GM23338 (cell line): ENCODE measurements around the gene DDA1. TPM values are rescaled to one million over a fixed set of nuclear protein-coding genes. Genes with fewer than 3 reads are reported as not detected.

Source experiments
- ATAC-seq: fragments of 200-7000 bp; cut with Tn5 transposase; 3 replicates; pipeline ENCODE4 v1.9.1; 2020
- DNase-seq: peaks from one replicate; pipeline ENCODE4 v3.0.0-alpha.2; 2015; ENCODE audit warnings: low spot score
- H2AFZ ChIP-seq: fragments of 200-600 bp; sonication (generic); 2 replicates; pipeline ENCODE4 v1.8.0; 2016; ENCODE audit warnings: antibody characterized with exemption, mild to moderate bottlenecking, moderate library complexity
- H3F3A ChIP-seq: fragments of 200-600 bp; sonication (generic); replicated peaks from 2 replicates; pipeline ENCODE4 v1.8.0; 2017; ENCODE audit warnings: antibody characterized with exemption, mixed run types, low read depth
- H3K27ac ChIP-seq: fragments of 200-600 bp; sonication (generic); 2 replicates; pipeline ENCODE4 v1.6.1; 2016; ENCODE audit warnings: low read depth
- H3K27me3 ChIP-seq: fragments of 200-600 bp; sonication (generic); 2 replicates; pipeline ENCODE4 v1.8.0; 2016; ENCODE audit warnings: mild to moderate bottlenecking, mixed run types, moderate library complexity; ENCODE audit not compliant: insufficient read depth
- H3K36me3 ChIP-seq: fragments of 200-600 bp; sonication (generic); 2 replicates; pipeline ENCODE4 v1.8.0; 2016; ENCODE audit warnings: mild to moderate bottlenecking; ENCODE audit not compliant: insufficient read depth
- H3K4me1 ChIP-seq: fragments of 200-600 bp; sonication (generic); 2 replicates; pipeline ENCODE4 v1.8.0; 2016; ENCODE audit warnings: mild to moderate bottlenecking, moderate library complexity; ENCODE audit not compliant: insufficient read depth
- H3K4me2 ChIP-seq: fragments of 200-600 bp; sonication (generic); 2 replicates; pipeline ENCODE4 v1.7.1; 2017; ENCODE audit warnings: mixed run types
- H3K4me3 ChIP-seq: fragments of 200-600 bp; sonication (generic); 2 replicates; pipeline ENCODE4 v1.6.1; 2016; ENCODE audit warnings: mixed run types
- H3K79me2 ChIP-seq: fragments of 200-600 bp; sonication (generic); replicated peaks from 2 replicates; pipeline ENCODE4 v1.8.0; 2017; ENCODE audit warnings: mild to moderate bottlenecking; ENCODE audit not compliant: insufficient read depth
- H3K9me2 ChIP-seq: fragments of 200-600 bp; sonication (generic); 2 replicates; pipeline ENCODE4 v1.8.0; 2017; ENCODE audit not compliant: insufficient read depth
- H4K20me1 ChIP-seq: fragments of 200-600 bp; sonication (generic); replicated peaks from 2 replicates; pipeline ENCODE4 v1.8.0; 2017; ENCODE audit warnings: mild to moderate bottlenecking; ENCODE audit not compliant: insufficient read depth
- H3K27ac Mint-ChIP-seq: 2 replicates; pipeline ENCODE4 v1.8.0; 2020; ENCODE audit warnings: inconsistent platforms, mild to moderate bottlenecking, moderate library complexity, mixed read lengths
- H3K27me3 Mint-ChIP-seq: 3 replicates; pipeline ENCODE4 v1.8.0; 2022; ENCODE audit warnings: low read depth, mild to moderate bottlenecking, moderate library complexity, mixed read lengths, inconsistent platforms; ENCODE audit not compliant: insufficient read depth, poor library complexity
- H3K36me3 Mint-ChIP-seq: 3 replicates; pipeline ENCODE4 v1.8.0; 2021; ENCODE audit warnings: low read depth, mild to moderate bottlenecking, inconsistent platforms, moderate library complexity, mixed read lengths
- H3K4me1 Mint-ChIP-seq: 3 replicates; pipeline ENCODE4 v1.8.0; 2020; ENCODE audit warnings: mild to moderate bottlenecking, inconsistent platforms, mixed read lengths
- H3K4me3 Mint-ChIP-seq: 3 replicates; pipeline ENCODE4 v1.8.0; 2021; ENCODE audit warnings: moderate library complexity, mild to moderate bottlenecking, inconsistent platforms, mixed read lengths
- H3K9me3 Mint-ChIP-seq: 3 replicates; pipeline ENCODE4 v1.8.0; 2020; ENCODE audit warnings: moderate library complexity, mild to moderate bottlenecking, inconsistent platforms, mixed read lengths
- CREB1 ChIP-seq: fragments of 250-450 bp; sonication (Bioruptor Pico); IDR thresholded peaks from 2 replicates; pipeline ENCODE4 v1.5.0; 2020; ENCODE audit warnings: low read depth, mild to moderate bottlenecking, moderate library complexity
- CTCF ChIP-seq, 2 experiments: fragments of 200-600 bp in 1 of 2; sonication (generic) in 1 of 2; conservative IDR thresholded peaks; 2 replicates each; pipeline versions ENCODE4 v1.5.1 to v1.6.1; 2016 to 2017; ENCODE audit warnings: antibody characterized with exemption in 2 of 2, low read depth in 2 of 2, mild to moderate bottlenecking in 2 of 2, moderate library complexity in 1 of 2
- JUNB ChIP-seq: IDR thresholded peaks from one replicate; pipeline ENCODE4 v1.6.1; 2016; ENCODE audit warnings: antibody characterized with exemption; ENCODE audit not compliant: unreplicated experiment
- NANOG ChIP-seq: IDR thresholded peaks from 2 replicates; pipeline ENCODE4 v1.6.1; 2016; ENCODE audit warnings: antibody characterized with exemption, borderline replicate concordance
- POLR2AphosphoS5 ChIP-seq: IDR thresholded peaks from 2 replicates; pipeline ENCODE4 v1.6.1; 2016; ENCODE audit warnings: antibody characterized with exemption, low read depth
- REST ChIP-seq: IDR thresholded peaks from one replicate; pipeline ENCODE4 v1.6.1; 2018; ENCODE audit warnings: antibody characterized with exemption; ENCODE audit not compliant: unreplicated experiment
- STAT1 ChIP-seq: IDR thresholded peaks from one replicate; pipeline ENCODE4 v1.6.1; 2016; ENCODE audit warnings: antibody characterized with exemption; ENCODE audit not compliant: unreplicated experiment
- ZNF114 ChIP-seq: fragments of 250-450 bp; sonication (Bioruptor Pico); IDR thresholded peaks from 2 replicates; pipeline ENCODE4 v1.5.0; 2020; ENCODE audit warnings: mild to moderate bottlenecking, moderate library complexity
- ZNF331 ChIP-seq: fragments of 250-450 bp; sonication (Bioruptor Pico); IDR thresholded peaks from 2 replicates; pipeline ENCODE4 v1.5.0; 2020; ENCODE audit warnings: low read depth, mild to moderate bottlenecking, moderate library complexity
- ZNF462 ChIP-seq: fragments of 250-450 bp; sonication (Bioruptor Pico); IDR thresholded peaks from 2 replicates; pipeline ENCODE4 v1.5.0; 2020; ENCODE audit warnings: mild to moderate bottlenecking, moderate library complexity
- polyA plus RNA-seq: library from polyadenylated mRNA; unstranded; fragments of >200 nt; fragmentation: Nextera tagmentation; extraction: Ambion mirVana; gene quantifications from 2 replicates; pipeline ENCODE4 v1.2.1, GENCODE V29; 2016
- total RNA-seq: library from RNA; depleted of rRNA; stranded (reverse); fragments of >200 nt; shearing (Covaris generic); gene quantifications from 2 replicates; pipeline ENCODE4 v1.2.3, GENCODE V29; 2014

The DDA1 gene
- total and polyA plus RNA-seq, 2 experiments from 2014 or later: 34.6 to 107 TPM

- ATAC-seq (no peak), DNase-seq (no peak)
- Mint-ChIP-seq H3K27ac (no peak overlapping the region), H3K4me1 (peaks cover 36% of the 10 kb centered on the region), H3K9me3 (no peaks in the 10 kb centered on the region; the same call in 1 of the 3 replicates), H3K4me3 (peak overlapping the region; percentile 70), H3K27me3 (peaks cover 23% of the 10 kb centered on the region), H3K36me3 (peaks cover 8% of the 10 kb centered on the region)
- Histone ChIP-seq H3K27ac (no peak overlapping the region), H3K79me2 (peaks cover 10% of the 10 kb centered on the region), H3K9me2 (no peaks in the 10 kb centered on the region), H3K4me1 (peaks cover 37% of the 10 kb centered on the region), H2AFZ (no peak overlapping the region), H3K4me3 (peak overlapping the region; percentile 74; the same call in 1 of the 2 replicates), H3K27me3 (no peaks in the 10 kb centered on the region), H4K20me1 (peaks cover 3% of the 10 kb centered on the region; the same call in 1 of the 2 replicates), H3K36me3 (no peaks in the 10 kb centered on the region), H3K4me2 (peak overlapping the region; percentile 75), H3F3A (peaks cover 37% of the 10 kb centered on the region)
- TF ChIP-seq ZNF331 (CRISPR knock-in tag) (no peak), REST (no peak), STAT1 (no peak), CREB1 (CRISPR knock-in tag) (no peak), ZNF462 (CRISPR knock-in tag) (no peak), POLR2AphosphoS5 (no peak), CTCF (conservative IDR thresholded peaks at IDR 0.05; ENCODE audit: low read depth in 2 of 2) (no peak), ZNF114 (no peak), JUNB (no peak), NANOG (no peak)
Observed at GRCh38 chr19:17303940-17304267, 5.5 kb upstream of the DDA1 start.
